ENCODE results near the gene VSNL1.

- no peak for TF ChIP-seq EZH2phosphoT487 (IDR thresholded peaks at IDR 0.05; ENCODE audit: borderline replicate concordance, low read depth)
- TF ChIP-seq CTCF (IDR thresholded peaks at IDR 0.05): no peak
- TF ChIP-seq POLR2AphosphoS5 (IDR thresholded peaks at IDR 0.05; ENCODE audit: low read depth, low read length): no peak
- no peak for TF ChIP-seq REST (IDR thresholded peaks at IDR 0.05; ENCODE audit: low read depth, low read length)
- no peak for TF ChIP-seq RCOR1 (IDR thresholded peaks at IDR 0.05; ENCODE audit: low read length)
- no peak for TF ChIP-seq FOXM1 (IDR thresholded peaks at IDR 0.05; ENCODE audit: low read depth)
- TF ChIP-seq JUND (IDR thresholded peaks at IDR 0.05): no peak
- no peak for TF ChIP-seq TEAD4 (IDR thresholded peaks at IDR 0.05; ENCODE audit: borderline replicate concordance, insufficient read depth)
- TF ChIP-seq SIN3A (IDR thresholded peaks at IDR 0.05; ENCODE audit: borderline replicate concordance, low read depth, low read length): no peak
- TF ChIP-seq RXRA (IDR thresholded peaks at IDR 0.05; ENCODE audit: borderline replicate concordance, low read depth): no peak
Measured at GRCh38 chr2:17588031-17588430, 47.5 kb downstream of the VSNL1 start.

Data from SK-N-SH (cell line).